ENCODE data around the gene ANG.

ANG gene

DNA sequence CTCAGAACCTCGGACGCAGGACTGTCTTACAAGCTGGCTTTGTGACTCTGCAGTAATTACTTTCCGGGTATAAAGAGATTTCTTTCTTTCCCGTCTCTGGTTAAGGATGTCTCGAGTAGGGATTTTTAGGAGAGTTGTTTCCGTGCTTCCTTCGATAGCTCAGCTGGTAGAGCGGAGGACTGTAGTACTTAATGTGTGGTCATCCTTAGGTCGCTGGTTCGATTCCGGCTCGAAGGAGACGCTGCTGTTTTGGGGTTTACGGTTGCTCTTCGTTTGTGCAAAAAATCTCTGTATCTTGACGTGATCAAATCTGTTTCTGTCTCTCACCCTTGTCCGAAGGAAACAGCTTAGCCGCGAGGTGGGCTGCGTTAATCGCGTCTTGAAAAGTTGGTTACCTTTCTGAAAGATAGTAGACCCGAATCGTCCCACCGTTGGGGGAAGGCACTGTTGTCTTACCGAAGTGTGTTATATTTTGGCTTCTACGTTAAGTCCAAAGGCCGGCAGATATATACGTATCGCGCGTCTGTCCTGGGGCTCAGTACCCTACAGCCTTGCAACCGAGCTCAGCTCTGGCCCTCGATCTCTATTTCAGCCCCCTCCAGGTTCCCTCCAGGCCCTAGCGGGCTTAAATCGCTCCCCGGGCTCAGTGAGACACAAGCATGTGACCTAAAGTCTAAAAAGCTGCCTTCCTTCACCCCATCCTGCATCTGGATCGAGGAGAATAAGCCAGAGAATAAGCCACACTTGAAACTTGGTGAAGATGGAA, 5.3 kb upstream of the ANG start:
- peak; percentile 87 for DNase-seq
- no peak overlapping the region for H3K27ac Mint-ChIP-seq
- H3K4me3 Mint-ChIP-seq: no peak overlapping the region
- H3K36me3 Mint-ChIP-seq (ENCODE audit: low read depth): peaks cover 4% of the 10 kb centered on the region
- H3K4me1 Mint-ChIP-seq (ENCODE audit: low read depth): peaks cover 12% of the 10 kb centered on the region
- H3K9me3 Mint-ChIP-seq: no peaks in the 10 kb centered on the region
- no peaks in the 10 kb centered on the region for H3K27me3 Mint-ChIP-seq

DNA sequence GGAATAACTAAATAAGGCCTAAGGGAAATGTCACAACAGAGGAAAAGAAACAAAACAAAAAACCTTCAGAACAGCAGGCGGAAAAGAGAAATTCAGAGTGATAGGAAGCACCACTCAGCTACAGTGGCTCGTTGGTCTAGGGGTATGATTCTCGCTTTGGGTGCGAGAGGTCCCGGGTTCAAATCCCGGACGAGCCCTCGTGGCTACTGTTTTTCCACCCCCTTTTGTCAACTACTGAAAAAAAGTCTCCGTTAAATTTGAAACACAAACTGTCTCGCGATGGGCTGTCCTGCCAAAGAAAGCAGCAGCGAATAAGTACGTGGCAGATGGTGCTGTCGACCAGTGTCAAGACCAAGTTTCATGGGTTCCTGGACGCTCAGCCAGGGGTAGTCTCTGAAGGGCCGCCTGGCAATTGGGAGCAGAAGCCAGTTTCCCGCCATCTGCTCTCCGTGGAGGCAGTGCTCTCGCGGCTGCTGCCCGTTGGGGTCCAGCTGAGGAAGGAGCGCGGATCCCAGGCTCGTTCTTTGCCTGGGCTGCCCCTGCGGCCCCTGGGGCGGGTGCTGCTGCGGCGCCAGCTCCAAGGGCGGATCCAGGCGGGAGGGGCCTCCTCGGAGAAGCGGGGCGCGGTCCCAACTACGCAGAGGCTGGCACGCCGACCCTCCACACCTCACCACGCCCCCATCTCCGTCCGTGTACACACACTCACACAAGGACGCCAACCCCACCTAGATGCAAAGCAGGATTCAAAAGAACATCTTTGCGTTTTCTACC, 4.5 kb upstream of the ANG start, which contains the start of gene RNASE4:
Gene RNASE4 (plus strand): TSS at position 670 of the 771 bp plus-strand sequence. CDS start 14,812 bp downstream, outside the sequence.
- H3K4me3 Mint-ChIP-seq: no peak within 1 kb of the TSS
- H3K27ac Mint-ChIP-seq: no peak within 1 kb of the TSS
- no peaks in the 10 kb centered on the region for H3K9me3 Mint-ChIP-seq

DNA sequence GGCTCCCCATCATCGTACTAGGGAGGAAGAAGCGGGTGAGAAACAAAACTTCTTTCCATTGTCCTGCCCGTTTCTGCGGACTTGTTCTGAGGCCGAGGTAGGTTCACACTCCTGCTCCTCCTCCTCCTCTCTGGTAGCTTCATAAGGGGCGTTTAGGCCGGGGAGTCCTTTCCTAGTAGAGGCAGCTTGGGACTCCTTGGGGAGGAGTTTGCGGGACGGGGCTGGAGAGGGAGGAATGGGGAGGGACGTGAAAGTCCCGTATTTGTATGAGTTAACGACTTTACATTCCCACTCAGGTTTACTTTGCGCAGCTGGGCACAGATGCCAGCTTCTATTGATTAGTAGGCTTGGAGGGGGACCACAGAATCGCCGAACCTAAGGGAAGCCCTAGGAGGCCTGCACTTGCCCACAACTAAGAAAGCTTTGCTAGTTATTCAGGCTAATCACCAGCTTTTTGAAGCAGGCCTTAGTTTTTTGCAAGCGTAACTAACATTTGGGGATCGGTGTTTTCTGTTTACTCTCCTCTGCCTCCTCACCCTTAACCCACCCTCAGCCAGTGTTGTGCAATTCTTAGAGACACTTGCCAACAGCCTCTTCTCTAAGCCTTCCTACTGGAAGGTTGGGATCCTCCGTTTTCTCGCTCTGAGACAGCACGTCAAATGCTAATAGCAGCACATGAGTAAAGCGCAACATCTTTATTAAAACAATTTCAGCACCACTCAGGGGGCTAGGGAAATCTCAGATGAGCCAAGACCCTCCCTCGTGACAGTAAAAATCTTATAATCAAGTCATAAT, 3.7 kb upstream of the ANG start:
- H3K27me3 Mint-ChIP-seq: no peaks in the 10 kb centered on the region
- H3K4me3 Mint-ChIP-seq: no peak overlapping the region

More for the DNA sequence above, 4.5 kb upstream of the ANG start, which contains the start of gene RNASE4:
- Mint-ChIP-seq H3K27me3 (no peaks in the 10 kb centered on the region), H3K4me1 (ENCODE audit: low read depth) (peaks cover 12% of the 10 kb centered on the region), H3K36me3 (ENCODE audit: low read depth) (peaks cover 4% of the 10 kb centered on the region)
- DNase-seq: peak; percentile 90

DNA sequence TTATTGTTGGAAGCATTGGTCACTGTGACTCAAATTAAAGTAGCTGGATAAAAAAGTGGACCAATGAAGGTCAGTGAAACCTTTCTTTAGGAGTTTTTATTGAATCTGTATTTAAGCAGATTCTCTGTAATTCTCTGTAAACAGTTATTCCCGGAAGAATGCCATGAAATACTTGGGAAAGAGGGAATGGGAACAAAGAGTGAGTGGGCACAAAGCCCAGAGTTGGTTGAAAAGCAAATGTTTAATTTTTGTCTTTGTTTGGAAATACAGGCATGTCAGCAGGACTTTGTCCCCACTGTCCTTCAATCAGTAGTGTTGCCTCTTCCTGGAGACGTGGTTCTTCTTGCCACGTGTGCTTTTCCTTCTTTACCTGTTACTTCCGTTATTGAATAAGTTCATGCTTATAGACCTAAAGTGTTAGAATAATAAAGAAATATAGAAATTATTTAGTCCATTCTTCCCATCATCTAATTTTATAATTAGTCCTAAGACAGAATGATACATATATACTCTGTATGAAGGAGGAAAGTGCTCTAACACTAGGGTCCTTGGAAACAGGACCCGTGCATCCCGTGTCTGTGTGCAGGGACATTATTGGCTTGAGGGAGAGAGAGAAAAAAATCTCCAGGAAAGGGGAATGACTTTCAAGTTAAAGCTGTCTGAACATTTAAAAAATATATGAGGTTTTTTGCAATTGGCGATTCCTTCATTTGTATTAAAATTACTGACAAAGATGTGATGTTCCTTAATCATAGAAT, 2.0 kb upstream of the ANG start:
- Mint-ChIP-seq H3K27me3 (no peaks in the 10 kb centered on the region), H3K9me3 (no peaks in the 10 kb centered on the region), H3K27ac (no peak overlapping the region), H3K4me1 (ENCODE audit: low read depth) (peaks cover 22% of the 10 kb centered on the region), H3K36me3 (ENCODE audit: low read depth) (peaks cover 4% of the 10 kb centered on the region), H3K4me3 (no peak overlapping the region)
- DNase-seq: no peak

More for the DNA sequence above, 3.7 kb upstream of the ANG start:
- H3K27ac Mint-ChIP-seq: no peak overlapping the region
- H3K36me3 Mint-ChIP-seq (ENCODE audit: low read depth): peaks cover 4% of the 10 kb centered on the region
- no peaks in the 10 kb centered on the region for H3K9me3 Mint-ChIP-seq
- peaks cover 12% of the 10 kb centered on the region for H3K4me1 Mint-ChIP-seq (ENCODE audit: low read depth)
- DNase-seq: no peak

DNA sequence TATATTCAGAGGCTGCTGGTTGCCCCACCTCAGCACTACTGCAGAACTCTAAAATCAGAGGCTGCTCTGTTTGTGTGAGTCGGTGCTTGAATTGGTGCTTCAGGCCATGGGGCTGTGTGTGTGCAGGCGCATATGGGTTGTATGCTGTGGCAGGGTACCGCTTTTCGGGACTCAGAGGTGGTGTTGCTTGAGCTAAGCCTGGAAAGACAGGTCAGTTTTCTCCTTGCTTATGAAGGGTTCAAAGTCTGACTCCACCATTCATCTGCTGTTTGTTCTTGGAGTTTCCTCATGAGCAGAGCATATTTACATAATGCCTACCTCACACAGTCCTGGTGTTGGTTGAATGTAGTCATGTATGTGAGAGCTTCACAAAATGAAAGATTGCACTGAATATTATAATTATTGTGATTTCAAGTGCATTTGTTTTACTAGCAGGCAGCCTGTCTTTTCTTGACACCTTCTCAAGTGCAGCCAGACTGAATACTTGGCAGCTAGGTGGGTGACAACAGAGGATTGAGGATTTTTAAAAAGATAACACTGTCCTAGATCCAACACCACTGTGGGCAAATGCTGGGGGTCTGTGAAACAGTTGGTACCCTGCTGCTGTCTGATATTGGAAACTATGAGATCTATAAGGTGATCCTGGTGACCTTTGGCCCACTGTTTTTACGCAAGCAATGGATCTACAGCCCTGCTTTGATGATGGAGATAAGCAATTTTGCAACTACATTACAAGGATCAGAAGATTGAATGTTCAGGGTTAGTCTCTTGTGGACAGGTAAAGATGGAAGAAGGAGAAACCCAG, 1.0 kb upstream of the ANG start:
- DNase-seq: no peak
- H3K4me3 Mint-ChIP-seq: no peak overlapping the region
- H3K4me1 Mint-ChIP-seq (ENCODE audit: low read depth): peaks cover 25% of the 10 kb centered on the region
- no peaks in the 10 kb centered on the region for H3K36me3 Mint-ChIP-seq (ENCODE audit: low read depth)
- H3K27me3 Mint-ChIP-seq: no peaks in the 10 kb centered on the region
- no peaks in the 10 kb centered on the region for H3K9me3 Mint-ChIP-seq
- H3K27ac Mint-ChIP-seq: no peak overlapping the region

DNA sequence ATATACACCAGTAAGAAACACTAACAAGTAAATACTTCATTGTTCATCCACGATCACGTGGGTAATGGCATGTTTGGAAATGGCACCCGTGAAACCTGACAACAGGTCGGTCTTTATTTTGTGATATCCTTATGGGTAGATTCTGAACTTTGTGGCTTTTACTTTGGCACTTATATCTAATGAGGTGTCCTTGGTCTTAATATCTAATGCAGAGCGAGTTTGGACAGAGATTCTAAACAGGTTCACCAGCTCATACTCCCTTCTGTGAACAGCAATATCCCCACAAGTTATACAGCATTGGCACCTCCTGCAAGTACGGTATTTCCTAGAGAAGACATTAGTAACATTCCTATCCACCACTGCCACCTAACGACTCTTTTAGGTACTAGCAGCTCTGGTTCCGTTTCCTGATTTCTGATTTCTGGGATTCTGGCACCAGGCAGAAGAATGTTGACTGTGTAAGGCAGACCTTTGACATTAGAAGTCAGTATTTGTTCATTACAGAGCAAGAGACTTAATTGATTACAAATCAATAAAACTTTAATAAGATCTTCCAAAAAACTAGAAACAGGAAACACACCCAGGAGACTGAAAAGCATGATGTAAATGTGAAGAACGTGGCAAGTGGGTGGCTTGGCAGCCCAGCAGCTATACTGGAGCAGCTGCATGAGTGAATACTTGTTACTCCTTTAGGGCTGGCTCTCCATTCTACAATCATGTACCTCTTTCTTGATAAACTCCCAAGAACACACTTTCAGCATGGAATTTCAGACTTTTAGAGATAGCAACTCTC, 2.5 kb downstream of the ANG start:
- H3K27me3 Mint-ChIP-seq: no peaks in the 10 kb centered on the region
- H3K36me3 Mint-ChIP-seq (ENCODE audit: low read depth): no peaks in the 10 kb centered on the region
- peaks cover 14% of the 10 kb centered on the region for H3K4me1 Mint-ChIP-seq (ENCODE audit: low read depth)
- H3K4me3 Mint-ChIP-seq: no peak overlapping the region
- DNase-seq: no peak
- no peaks in the 10 kb centered on the region for H3K9me3 Mint-ChIP-seq
- no peak overlapping the region for H3K27ac Mint-ChIP-seq

DNA sequence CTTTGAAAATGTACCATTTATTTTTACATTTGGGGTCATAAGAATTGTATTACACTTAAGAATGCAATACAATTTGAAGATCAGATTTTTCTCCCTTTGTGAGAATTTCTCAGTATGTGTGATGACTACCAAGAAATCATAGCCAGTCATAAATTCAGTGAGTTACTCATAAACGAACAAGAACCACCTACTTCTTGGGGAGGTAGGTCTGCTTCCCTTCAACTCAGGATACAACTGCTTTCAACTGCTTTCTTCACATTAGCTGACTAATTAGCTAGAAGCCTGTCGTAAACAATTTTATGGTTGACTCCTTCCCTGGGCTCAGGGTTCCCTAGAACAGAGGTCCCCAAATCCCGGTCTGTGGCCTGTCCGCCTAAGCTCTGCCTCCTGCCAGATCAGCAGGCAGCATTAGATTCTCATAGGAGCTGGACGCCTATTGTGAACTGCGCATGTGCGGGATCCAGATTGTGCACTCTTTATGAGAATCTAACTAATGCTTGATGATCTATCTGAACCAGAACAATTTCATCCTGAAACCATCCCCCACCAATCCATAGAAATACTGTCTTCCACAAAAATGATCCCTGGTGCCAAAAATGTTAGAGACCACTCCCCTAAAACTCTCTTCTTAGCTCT, 3.7 kb downstream of the ANG start:
- DNase-seq: no peak
- H3K4me3 Mint-ChIP-seq: no peak overlapping the region
- no peaks in the 10 kb centered on the region for H3K36me3 Mint-ChIP-seq (ENCODE audit: low read depth)
- H3K9me3 Mint-ChIP-seq: no peaks in the 10 kb centered on the region
- peaks cover 13% of the 10 kb centered on the region for H3K4me1 Mint-ChIP-seq (ENCODE audit: low read depth)
- H3K27me3 Mint-ChIP-seq: no peaks in the 10 kb centered on the region
- H3K27ac Mint-ChIP-seq: no peak overlapping the region

DNA sequence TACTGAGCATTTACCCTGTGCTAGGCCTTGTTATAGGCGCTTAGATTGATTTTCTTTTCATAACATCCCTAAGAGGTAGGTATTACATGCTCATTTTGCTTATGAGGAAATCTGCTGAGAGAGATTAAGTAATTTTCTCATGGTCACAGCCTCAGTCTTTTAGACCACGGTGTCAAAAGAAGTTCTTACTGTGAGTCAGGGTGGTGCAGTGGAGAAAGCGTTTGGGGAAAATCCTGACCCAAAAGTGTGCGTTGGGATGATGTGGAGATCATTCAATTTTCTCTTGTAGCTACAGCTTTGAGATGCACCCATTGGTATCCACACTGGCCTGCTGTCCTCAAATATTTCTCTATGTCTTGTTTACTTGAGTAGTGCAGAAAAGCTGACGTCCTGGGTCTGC, 8.2 kb downstream of the ANG start:
- no peaks in the 10 kb centered on the region for H3K9me3 Mint-ChIP-seq
- H3K4me1 Mint-ChIP-seq (ENCODE audit: low read depth): peaks cover 9% of the 10 kb centered on the region
- H3K27me3 Mint-ChIP-seq: no peaks in the 10 kb centered on the region
- no peaks in the 10 kb centered on the region for H3K36me3 Mint-ChIP-seq (ENCODE audit: low read depth)
- no peak overlapping the region for H3K27ac Mint-ChIP-seq
- H3K4me3 Mint-ChIP-seq: no peak overlapping the region
- DNase-seq: no peak

DNA sequence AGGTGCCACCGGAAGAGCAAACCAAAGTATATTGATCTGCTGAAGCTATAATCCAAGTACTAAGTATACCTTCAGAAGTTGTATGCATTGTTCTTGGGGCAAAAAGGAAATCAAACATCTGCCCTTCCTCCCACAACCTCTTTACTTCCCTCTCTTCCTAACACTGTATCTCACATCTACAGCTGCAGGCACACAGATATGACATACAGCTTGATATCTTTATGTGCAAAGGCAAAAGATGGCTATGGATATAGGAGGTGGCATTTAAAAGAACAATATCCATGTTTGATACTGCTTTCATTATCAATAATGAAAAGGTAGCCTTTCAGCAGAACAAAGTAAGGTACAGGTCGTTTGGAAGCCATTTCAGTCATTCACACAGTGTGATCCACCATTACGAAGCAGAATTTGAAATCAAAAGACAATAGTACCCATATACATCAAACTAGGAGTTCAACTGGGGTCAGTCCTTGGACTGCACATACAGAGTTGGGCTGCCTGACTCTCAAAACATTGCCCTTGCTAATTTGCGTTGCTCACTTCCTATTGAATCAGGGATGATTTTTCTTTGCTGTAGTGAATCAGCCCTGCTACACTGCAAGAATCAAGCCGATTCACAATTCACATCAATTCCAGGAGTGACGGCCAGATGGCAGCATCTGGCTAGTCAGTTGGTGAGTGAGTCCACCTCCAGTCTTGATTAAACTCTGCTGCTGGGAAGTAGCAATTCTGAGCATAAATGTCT, 8.9 kb downstream of the ANG start:
- no peak overlapping the region for H3K27ac Mint-ChIP-seq
- peak; percentile 71 for DNase-seq
- H3K9me3 Mint-ChIP-seq: no peaks in the 10 kb centered on the region
- peaks cover 7% of the 10 kb centered on the region for H3K4me1 Mint-ChIP-seq (ENCODE audit: low read depth)
- H3K27me3 Mint-ChIP-seq: no peaks in the 10 kb centered on the region
- no peak overlapping the region for H3K4me3 Mint-ChIP-seq
- no peaks in the 10 kb centered on the region for H3K36me3 Mint-ChIP-seq (ENCODE audit: low read depth)

DNA sequence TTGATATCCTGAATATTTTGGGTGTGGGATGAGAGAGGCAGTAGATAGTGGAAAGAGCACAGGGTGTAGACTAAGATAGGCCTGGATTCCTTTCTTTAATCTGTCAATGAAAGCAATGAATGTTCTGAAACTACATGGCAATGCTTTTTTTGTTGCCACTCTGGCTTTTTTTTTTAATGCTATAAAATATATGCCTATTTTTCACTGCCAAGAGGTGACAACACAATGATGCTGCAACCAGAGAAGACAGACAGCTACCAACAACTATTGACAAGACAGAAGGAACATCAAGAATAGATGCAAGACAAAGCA, 9.4 kb downstream of the ANG start:
- no peaks in the 10 kb centered on the region for H3K9me3 Mint-ChIP-seq
- H3K4me1 Mint-ChIP-seq (ENCODE audit: low read depth): peaks cover 6% of the 10 kb centered on the region

DNA sequence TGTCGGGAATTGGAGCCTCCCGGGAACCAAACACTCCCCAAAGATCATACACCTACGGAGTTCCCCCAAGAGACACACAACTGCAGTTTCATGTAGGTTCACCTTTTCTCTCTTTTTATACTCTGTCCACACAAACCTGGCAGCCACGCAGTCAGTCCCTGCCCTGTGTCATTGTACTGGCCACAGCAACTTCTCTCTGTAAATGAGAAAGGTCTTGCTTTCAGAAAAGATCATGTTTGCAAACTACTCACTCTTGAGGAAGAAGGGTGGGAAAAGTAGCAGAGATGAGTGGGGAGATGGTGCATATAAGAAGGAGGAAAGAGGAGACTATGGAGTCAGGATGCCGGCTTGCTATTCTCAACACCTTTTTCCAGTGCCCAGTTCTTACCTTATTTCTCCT, 10.4 kb downstream of the ANG start:
- no peak for DNase-seq
- Mint-ChIP-seq H3K4me3 (no peak overlapping the region), H3K27me3 (no peaks in the 10 kb centered on the region), H3K9me3 (no peaks in the 10 kb centered on the region), H3K4me1 (ENCODE audit: low read depth) (peaks cover 6% of the 10 kb centered on the region), H3K36me3 (ENCODE audit: low read depth) (no peaks in the 10 kb centered on the region), H3K27ac (no peak overlapping the region)

More for the DNA sequence above, 9.4 kb downstream of the ANG start:
- H3K27ac Mint-ChIP-seq: no peak overlapping the region
- H3K27me3 Mint-ChIP-seq: no peaks in the 10 kb centered on the region
- no peaks in the 10 kb centered on the region for H3K36me3 Mint-ChIP-seq (ENCODE audit: low read depth)
- H3K4me3 Mint-ChIP-seq: no peak overlapping the region
- no peak for DNase-seq

DNA sequence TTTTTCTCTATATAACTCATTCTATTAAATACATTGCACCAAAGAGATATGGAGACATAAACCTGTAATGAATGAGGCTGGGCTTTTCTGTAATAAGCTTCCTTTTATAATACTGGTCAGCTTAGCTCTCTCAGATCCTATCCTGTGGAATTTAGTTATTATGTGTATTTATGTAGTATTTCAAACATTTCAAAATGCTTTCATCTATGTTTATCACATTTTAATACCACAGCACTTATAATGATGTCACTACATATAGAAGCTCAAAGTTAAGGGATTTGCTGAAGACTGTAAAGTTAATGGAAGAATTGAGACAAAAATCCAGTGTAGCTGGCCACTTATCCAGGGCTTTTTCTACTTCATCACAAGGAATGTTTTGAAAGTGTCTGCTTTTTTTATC, 11.4 kb downstream of the ANG start:
- Mint-ChIP-seq H3K4me3 (no peak overlapping the region), H3K4me1 (ENCODE audit: low read depth) (peaks cover 6% of the 10 kb centered on the region), H3K27me3 (no peaks in the 10 kb centered on the region), H3K36me3 (ENCODE audit: low read depth) (no peaks in the 10 kb centered on the region), H3K27ac (no peak overlapping the region), H3K9me3 (no peaks in the 10 kb centered on the region)
- DNase-seq: no peak
